ENCODE results near the gene THADA. TPM values are rescaled to one million over a fixed set of nuclear protein-coding genes. Genes with fewer than 3 reads are reported as not detected.
"Not testable (repeated sequence)": the region's sequence is repeated elsewhere in the genome, so short reads cannot be mapped to it uniquely, and the experiment has no call there.

The THADA gene
- total RNA-seq, 1 donor from 2014 or later: 40.4 TPM

DNA sequence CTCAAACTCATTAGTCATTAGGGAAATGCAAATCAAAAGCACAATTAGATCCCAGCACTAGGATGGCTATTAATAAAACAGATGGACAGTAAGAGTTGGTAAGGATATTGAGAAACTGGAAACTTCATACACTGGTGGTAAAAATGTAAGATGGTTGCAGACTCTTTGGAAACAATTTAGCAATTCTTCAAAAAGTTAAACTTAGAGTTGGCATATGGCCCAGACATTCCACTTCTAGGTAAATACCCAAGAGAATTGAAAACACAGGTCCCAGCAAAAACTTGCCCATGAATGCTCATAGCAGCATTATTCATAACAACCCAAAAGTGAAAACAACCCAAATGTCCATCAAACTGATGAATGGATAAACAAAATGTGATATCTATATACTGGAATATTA lies 284.6 kb downstream of the THADA start:
- intact Hi-C loops (cut with micrococcal nuclease): no loop called here

DNA sequence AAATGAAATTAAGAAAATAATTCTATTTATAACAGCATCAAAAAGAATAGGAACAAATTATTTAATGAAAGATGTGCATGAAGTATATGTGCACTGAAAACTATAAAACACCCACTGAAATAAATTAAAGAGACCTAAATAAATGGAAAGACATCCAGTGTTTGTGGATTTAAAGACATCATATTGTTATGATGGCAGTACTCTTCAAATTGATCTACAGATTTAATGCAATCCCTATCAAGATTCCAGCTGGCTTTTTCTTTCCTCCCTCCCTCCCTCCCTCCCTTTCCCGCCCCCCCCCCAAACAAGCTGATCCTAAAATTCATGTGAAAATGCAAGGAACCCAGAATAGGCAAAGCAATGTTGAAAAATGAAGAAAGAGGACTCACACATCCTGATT lies 285.9 kb downstream of the THADA start:
- intact Hi-C loops (cut with micrococcal nuclease): no loop called here

DNA sequence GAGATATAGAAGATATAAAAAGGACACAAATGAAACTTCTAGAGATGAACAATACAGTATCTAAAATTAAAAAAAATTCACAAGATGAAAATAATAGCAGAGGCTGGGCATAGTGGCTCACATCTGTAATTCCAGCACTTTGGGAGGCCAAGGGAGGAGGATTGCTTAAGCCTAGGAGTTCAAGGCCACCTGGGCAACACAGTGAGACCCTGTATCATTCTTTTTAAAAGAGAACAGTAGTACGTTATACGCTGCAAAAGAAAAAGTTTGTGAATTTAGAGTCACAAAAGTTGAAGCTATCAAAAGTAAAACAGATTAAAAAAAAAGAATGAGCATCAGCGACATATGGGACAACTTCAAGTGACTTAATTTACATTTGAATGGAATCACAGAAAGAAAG lies 287.9 kb downstream of the THADA start:
- intact Hi-C loops (cut with micrococcal nuclease): no loop called here

DNA sequence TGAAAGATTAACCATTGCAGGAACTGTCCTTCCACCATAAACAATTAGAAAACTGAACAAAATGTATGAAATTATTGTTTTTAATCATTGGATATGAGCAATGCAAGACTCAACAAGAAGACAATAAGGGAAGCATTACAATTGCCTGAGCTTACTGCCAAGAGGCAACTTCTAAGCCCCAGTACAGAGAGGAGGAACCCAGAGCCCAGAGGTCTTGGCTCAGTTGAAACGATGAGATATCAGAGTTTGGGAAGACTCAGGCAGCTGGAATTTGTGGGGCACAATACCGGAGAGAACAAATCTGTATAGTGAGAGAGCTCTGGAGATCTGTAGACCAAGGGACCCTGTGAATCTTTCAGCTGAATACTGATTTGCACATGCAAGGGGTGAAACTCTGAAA lies 288.8 kb downstream of the THADA start:
- intact Hi-C loops (cut with micrococcal nuclease): no loop called here

DNA sequence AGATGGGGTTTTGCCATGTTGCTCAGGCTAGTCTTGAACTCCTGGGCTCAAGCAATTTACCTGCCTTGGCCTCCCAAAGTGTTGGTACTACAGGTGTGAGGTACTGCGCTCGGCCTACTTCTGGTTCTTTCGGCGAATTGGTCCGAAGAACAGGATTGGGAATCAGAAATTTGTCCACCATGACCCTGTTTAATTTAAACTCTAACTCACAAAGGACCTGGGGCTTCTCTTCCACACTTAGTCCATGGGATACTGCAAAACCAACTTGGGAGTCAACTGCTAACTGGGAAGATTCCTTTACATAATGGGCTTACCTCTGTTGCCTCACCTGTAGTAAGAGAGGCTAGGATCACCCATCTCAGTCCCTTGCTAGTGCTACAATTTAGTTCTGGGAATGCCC lies 289.6 kb downstream of the THADA start:
- intact Hi-C loops (cut with micrococcal nuclease): no loop called here

DNA sequence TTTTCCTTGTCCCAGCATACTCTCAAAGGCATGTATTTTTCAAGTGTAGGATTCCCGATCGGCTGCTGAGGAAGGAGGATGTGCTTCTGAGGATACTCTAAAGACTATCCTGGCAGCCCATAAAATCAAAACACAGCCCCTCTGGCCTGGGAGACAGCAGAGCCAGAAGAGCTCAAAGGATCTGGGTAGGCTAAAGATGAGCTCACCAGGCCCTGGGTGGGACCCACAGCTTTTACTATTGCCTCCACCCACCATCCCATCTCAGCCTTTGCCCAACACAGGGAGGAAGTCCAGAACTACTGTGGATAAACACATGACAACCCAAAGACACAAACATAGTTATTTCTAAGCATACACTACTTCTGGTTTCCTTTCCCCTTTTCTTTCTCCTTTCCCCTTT lies 290.3 kb downstream of the THADA start:
- intact Hi-C loops (cut with micrococcal nuclease): no loop called here

DNA sequence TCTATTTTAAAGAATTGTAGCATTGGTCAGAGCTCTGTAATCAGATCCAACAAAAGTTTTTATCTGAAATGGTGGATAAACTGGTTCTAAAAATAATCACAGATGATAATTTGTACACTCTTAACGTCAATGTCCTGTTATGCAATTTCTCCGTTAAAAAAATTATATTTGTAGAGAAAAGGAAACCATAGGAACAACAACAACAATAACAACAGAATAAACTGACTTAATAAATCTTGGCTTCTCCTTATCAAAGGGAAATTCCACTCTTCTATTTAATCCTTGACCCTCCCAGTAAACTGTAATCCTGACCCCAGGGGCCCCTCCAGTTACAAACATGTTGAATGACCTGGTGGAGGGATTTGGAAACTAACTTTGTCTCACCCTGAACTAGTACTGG lies 290.8 kb downstream of the THADA start:
- intact Hi-C loops (cut with micrococcal nuclease): no loop called here

DNA sequence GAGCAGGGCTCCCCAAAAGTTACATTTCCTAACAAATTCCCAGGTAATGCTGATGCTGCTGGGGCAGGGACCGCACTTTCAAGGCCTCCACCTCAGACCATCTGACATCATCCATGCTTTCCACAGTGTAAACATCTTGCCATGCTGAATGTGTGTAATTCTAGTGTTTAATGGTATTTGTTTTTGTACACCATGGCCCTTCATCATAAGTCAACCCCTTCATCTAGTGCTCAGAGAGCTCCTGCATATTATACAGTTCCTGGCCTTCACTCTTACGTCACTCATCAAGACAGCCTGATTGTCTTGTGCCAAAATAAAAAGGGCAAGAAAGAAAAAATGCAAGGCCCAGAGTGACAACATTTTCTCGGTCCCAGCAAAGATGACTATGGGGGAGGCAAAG lies 291.9 kb downstream of the THADA start:
- intact Hi-C loops (cut with micrococcal nuclease): loop anchor here (5.0 kb wide), 1 partner anchor 83 kb away; no protein-coding TSS in a partner anchor

DNA sequence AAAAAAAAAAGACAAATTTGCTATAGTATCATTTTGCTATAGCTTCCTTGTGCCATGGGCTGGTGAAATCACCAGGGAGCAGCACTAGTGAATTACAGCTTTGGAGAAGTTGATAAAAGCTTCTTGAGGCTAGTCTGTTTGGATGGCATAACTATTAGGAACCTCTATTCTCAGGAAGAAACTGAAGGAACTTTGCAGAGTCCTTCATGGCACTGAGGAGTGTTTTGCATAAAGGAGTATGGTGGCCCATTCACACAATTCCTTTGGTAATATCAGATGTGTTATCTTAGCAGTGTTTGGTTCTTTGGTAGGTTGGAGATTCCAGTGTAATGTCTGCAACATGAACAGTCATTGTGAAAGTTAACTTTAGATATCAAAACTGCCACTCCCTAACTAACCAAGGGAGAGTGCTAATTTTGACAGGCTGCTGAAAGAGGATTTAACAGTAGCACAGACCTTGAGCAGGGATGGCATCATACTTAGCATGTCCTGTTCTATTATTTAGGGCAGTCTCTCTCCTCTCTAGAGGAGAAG lies 292.8 kb downstream of the THADA start:
- intact Hi-C loops (cut with micrococcal nuclease): loop anchor here (5.0 kb wide), 1 partner anchor 84 kb away; no protein-coding TSS in a partner anchor

DNA sequence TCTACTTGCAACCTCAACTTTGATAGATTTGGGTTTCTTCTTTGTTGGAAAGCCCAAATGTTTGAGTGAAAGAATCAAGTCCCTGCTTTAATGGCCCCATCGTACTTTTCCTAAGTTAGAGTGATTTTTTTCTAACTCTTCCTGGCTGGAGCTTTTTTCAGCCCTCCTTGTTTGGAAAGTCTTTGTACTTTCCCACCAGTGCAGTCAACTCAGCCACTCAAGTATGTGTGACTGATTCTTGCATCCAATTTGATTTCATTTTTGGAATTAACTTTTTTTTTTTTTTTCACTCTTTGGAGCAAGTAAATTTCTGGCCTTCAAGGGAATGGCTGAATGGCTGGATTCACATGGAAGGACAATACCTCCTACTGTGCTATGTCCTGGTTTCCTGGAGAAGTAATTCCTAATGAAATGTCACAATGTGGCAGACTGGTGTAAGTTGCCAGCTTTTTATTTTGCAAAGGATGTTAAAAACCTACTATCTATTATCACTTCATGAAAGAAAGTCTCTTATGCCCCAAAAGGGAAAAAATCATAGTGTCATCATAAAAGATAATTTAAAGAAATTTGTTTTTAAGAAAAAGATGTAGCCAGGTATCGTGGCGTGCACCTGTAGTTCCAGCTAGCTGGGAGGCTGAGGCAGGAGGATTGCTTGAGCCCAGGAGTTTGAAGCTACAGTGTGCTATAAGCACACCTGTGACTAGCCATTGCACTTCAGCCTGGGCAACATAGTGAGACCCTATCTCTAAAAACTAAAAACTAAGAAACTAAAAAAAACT lies 293.5 kb downstream of the THADA start:
- intact Hi-C loops (cut with micrococcal nuclease): loop anchor here (5.0 kb wide), 1 partner anchor 85 kb away; no protein-coding TSS in a partner anchor

DNA sequence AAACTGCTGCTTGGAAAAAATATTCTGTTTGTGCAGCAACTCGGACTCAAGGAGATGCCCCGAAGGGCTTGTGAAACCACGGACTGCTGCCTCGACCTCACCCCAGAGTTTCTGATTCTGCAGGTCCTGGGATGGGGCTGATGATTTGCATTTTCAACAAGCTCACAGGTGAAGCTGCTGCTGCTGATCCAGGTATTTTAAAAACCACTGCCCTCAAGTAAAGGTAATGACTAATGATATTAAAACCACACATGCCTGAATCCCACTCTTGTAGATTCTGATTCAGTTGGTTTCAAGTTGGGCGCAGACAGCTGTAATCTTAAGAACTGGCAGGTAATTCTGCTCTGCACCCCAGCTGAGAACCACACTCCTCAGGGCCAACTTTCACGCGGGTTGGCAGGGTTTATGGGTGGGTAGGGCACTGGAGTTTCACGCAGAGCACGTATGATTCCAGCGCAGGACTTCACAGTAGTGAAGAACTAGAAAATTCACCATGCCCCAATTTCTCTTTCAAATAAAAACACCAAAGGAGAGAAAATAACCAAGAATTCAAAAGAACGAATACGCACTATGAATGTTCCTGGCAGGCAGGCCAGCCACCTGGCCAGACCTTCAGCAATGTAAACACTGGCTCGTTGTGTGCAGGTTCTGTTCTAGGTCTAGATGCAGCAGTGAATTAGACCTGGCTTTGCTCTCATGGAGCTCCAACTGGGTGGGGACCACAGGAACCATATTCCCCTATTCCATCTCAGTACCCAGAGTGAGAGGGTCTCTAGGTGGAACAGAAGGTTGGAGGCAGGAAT lies 294.9 kb downstream of the THADA start:
- intact Hi-C loops (cut with micrococcal nuclease): loop anchor here (5.0 kb wide), 1 partner anchor 86 kb away; no protein-coding TSS in a partner anchor

DNA sequence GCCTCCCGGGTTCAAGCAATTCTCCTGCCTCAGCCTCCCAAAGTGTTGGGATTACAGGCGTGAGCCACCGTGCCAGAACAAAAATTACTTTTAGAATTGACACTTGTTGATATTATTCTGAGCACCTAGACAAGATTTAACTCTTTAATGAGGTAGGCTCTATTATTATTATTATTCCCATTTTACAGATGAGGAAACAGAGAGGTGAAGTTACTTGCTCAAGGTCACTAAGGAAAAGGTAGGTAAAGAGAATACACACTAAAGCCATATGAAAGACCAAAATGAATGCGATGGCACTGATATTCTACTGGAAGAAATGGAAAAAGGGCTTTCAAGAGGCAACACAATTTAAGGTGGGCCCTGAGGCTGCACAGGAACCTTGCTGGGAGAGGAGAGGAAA lies 295.6 kb downstream of the THADA start:
- intact Hi-C loops (cut with micrococcal nuclease): loop anchor here (5.0 kb wide), 1 partner anchor 87 kb away; no protein-coding TSS in a partner anchor

DNA sequence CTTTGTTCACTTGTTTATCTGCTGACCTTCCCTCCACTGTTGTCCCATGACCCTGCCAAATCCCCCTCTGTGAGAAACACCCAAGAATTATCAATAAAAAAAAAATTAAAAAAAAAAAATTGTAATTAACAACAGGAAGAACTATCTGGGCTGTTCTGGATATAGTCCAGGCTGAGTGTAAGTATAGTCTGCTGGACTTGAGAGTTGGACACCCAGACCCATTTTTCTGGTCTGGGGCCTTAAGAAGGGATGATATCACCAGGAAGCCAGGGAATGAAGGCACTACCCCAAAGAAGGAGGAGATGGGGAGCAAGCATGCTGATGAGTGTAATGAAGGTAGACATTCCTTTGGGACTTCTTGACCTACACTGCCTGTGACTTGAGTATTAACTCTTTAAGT lies 297.3 kb downstream of the THADA start:
- intact Hi-C loops (cut with micrococcal nuclease): no loop called here

DNA sequence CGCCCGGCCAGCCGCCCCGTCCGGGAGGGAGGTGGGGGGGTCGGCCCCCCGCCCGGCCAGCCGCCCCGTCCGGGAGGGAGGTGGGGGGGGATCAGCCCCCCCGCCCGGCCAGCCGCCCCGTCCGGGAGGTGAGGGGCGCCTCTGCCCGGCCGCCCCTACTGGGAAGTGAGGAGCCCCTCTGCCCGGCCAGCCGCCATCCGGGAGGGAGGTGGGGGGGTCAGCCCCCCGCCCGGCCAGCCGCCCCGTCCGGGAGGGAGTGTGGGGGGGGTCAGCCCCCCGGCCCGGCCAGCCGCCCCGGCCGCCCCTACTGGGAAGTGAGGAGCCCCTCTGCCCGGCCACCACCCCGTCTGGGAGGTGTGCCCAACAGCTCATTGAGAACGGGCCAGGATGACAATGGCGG lies 298.1 kb downstream of the THADA start:
- intact Hi-C loops (cut with micrococcal nuclease): not testable (repeated sequence)

DNA sequence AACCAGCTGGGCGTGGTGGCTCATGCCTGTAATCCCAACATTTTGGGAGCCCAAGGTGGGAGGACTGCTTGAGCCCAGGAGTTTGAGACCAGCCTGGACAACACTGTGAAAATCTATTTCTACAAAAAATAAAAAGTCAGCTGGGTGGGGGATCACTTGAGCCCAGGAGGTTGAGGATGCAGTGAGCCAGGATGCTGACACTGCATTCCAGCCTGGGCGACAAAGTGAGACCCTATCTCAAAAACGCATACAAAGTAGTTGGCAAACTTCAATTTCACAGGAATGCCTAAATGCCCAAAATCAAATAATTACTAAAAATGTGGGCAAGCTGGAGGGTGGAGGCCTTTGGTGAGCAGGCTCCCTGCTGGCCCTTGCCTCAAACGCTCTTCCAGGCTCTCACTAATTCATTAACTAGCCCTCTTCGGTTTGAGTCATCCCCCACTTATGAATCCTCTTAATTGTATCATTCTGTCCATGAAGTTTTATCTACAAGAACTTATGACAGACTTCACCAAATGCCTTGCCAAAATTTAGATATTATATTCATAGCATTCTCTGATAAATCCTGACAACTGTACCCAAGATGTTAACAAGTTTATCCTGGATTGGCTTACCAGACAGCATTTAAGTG lies 300.8 kb downstream of the THADA start:
- intact Hi-C loops (cut with micrococcal nuclease): loop anchor here (5.0 kb wide), 1 partner anchor 132 kb away; no protein-coding TSS in a partner anchor

DNA sequence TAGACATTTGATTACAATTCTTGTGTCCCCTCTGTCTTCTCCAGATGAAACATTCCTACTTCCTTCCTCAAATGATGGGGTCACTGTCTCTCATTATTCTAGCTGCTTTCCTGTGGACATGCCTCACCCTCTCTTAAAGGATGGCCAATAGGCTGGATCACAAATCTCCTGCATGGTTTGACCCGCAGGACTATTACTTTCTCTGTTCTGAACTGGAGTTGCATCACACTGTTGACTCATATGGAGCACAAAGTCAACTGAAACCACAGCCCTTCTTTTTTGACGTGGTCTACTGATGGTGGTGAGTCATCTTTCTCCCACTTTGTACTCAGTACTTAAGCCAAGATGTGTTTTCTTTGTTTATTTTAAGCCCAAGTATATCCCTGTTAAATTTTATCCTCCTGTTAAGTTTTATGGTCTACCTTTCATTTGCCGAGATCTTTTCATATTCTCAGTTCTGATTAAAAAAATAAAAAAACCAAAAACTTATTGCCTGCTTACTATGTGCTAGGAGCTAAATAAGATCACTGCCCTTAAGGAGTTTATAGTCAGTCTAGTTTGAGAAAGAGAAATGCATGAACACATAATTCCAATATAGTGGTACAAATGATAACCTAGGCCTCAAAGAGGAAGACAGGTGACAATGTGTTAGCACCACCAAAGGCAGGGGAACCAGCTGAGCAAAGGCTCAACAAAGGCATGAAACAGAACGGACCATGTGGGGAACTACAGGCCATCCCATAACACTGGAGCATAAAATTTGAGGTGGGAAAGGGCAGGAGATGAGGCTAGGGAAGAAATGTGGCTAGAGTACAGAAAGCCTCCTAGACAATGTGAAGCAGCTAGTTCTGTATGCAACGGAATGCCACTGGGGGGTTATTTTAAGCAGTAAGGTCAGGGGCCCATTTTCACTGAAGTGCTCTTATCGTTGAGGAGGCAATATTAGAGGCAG lies 301.8 kb downstream of the THADA start:
- intact Hi-C loops (cut with micrococcal nuclease): loop anchor here (5.0 kb wide), 1 partner anchor 133 kb away; no protein-coding TSS in a partner anchor

DNA sequence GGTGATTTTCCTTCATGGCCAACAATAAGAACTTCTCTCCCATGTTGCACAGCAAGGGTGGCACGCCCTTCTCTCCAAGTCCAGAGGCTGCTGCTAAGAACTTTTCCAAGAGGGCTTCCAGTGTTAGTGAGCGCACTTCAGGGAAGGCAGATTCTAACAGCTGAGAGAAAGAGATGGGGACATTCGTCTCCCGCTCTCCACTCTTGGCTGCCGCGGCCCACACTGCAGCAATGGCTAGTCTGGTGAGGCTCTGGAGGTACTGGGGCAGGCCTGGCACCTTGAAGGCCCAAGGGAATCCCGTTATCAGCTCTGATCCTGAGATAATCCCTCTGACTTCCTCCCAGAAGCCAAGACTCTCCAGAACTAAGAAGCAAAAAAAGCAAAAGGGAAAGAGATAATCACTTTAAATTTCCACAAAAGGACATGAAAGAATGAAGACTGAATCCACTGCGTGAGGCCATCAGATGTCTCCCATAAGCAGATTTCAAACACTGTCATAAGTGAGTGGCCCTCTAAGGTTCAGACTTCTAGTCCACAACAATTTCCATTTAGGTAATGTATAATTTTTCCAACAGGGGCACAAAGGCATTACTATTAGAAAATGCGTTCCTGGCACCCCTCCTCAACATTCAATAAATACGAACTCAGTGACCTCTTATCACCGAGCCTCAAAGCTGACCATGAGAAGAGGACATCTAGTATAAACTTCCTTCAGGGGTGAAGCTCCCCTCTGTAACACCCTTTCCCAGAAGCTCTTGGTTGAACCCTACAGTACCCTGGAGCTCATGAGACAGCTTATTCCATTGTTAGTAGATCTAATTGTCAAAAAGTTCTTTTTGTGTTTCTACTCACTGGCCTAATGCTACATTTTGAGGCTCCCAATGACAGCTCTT lies 302.7 kb downstream of the THADA start:
- intact Hi-C loops (cut with micrococcal nuclease): loop anchor here (5.0 kb wide), 1 partner anchor 134 kb away; no protein-coding TSS in a partner anchor

DNA sequence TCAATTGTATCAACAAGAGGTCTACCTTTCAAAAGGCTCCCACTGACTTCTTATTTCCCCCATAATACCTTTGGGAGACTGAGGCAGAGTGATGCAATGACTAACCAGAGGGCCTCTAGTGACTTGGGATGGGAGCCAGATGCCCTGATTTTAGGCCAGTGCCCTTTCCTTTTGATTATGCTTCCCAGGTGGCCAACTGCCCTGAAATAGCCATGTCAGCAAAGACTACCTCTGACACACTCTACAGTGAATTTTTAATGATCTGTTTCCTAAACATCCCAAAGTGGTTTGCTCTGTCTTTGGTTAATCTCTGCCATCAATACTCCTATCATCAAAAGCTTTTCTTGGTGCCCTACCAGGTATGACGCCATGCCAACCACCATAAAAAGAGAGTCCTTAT lies 303.5 kb downstream of the THADA start:
- intact Hi-C loops (cut with micrococcal nuclease): loop anchor here (5.0 kb wide), 1 partner anchor 135 kb away; no protein-coding TSS in a partner anchor

DNA sequence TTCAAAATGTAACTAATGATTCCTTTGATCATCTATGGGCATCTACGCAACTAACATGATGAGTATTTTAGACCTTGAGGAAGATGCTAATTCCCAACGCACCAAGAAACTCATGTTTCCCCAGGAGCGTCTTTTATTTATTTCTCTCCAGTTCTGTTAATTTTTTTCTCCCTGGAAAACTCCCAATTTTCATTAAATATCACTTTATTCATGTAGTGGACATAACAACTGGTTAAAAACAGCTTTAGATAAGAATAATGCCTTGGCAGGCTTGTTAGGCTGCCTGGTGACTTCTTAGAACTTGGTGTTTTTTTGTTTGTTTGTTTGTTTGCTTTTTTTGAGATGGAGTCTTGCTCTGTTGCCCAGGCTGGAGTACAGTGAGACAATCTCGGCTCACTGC lies 306.5 kb downstream of the THADA start:
- intact Hi-C loops (cut with micrococcal nuclease): no loop called here

All from T-helper 2 cell treated with Interferon-gamma antibody and Interleukin-4, amounts not matched to agents 100 ng/mL and 5 ng/mL, for 36 hours (primary cell).